Stomach (tissue), 9 donors: ENCODE data around the gene FZR1. TPM values are rescaled to one million over a fixed set of nuclear protein-coding genes. Genes with fewer than 3 reads are reported as not detected.

Experiments
- DNase-seq, 2 donors: peaks; one replicate each; pipeline versions ENCODE4 v3.0.0 to v3.0.0-alpha.2; 2013 to 2019
- H3K27ac ChIP-seq, 5 donors: fragments of 200-600 bp in 4 of 5; sonication (generic) in 4 of 5; one replicate each; pipeline ENCODE4 v1.5.1; 2013 to 2019; ENCODE audit warnings: mild to moderate bottlenecking in 1 of 5, moderate library complexity in 1 of 5
- H3K27me3 ChIP-seq, 3 donors: fragments of 200-600 bp; sonication (generic); one replicate each; pipeline ENCODE4 v1.5.1; 2017 to 2019; ENCODE audit warnings: mixed run types in 1 of 3
- H3K36me3 ChIP-seq, 4 donors: fragments of 200-600 bp; sonication (generic); 1 replicate in 3 of 4; 2 replicates in 1 of 4; pipeline ENCODE4 v1.5.1; 2016 to 2019
- H3K4me1 ChIP-seq, 4 donors: fragments of 200-600 bp; sonication (generic); one replicate each; pipeline ENCODE4 v1.5.1; 2016 to 2019
- H3K4me3 ChIP-seq, 4 donors: fragments of 200-600 bp; sonication (generic) in 3 of 4; one replicate each; pipeline ENCODE4 v1.5.1; 2016 to 2019; ENCODE audit warnings: mild to moderate bottlenecking in 1 of 4
- H3K9me3 ChIP-seq, 4 donors: fragments of 200-600 bp; sonication (generic); one replicate each; pipeline ENCODE4 v1.5.1; 2016 to 2019
- EP300 ChIP-seq: sonication (generic); formaldehyde crosslinking; IDR thresholded peaks from one replicate; pipeline ENCODE4 v1.6.1; 2017; ENCODE audit warnings: antibody characterized with exemption
- POLR2A ChIP-seq, 4 donors: fragments of 450-650 bp; IDR thresholded peaks; one replicate each; pipeline ENCODE4 v1.6.1; 2016; ENCODE audit warnings: antibody characterized with exemption in 4 of 4, control low read depth in 2 of 4, mild to moderate bottlenecking in 1 of 4, moderate library complexity in 1 of 4
- POLR2AphosphoS5 ChIP-seq, 3 donors: sonication (generic); formaldehyde crosslinking; IDR thresholded peaks; one replicate each; pipeline ENCODE4 v1.6.1; 2016; ENCODE audit warnings: antibody characterized with exemption in 3 of 3
- WGBS, 5 donors: extraction: QIAGEN DNeasy Blood & Tissue Kit in 3 of 5; methylation state at CpG; one replicate each; pipeline versions ENCODE4 v1.1.5 to v1.1.7; 2013 to 2018; 5-methylcytosine and 5-hydroxymethylcytosine counted together
- intact Hi-C: fragments of 100-400 bp; cut with DNase I; formaldehyde crosslinking; loops from one replicate; pipeline ENCODE4 v1.15.1; 2023; ENCODE audit warnings: low total_unique reads
- polyA plus RNA-seq, 3 donors: library from polyadenylated mRNA; stranded (reverse); fragments of 200-250 nt; gene quantifications; one replicate each; pipeline ENCODE4 v1.2.3, GENCODE V29; 2013
- total RNA-seq, 5 donors: library from RNA; depleted of rRNA; stranded (reverse); fragments of >200 nt; gene quantifications; one replicate each; pipeline versions ENCODE4 v1.1.0 to v1.2.3, GENCODE V29; 2014 to 2016
- TF ChIP-seq, protein P1 (sequence below), 7 experiments: fragments of 450-650 bp in 4 of 7; fragments of 200-600 bp in 3 of 7; sonication (generic) in 3 of 7; IDR thresholded peaks; one replicate each; pipeline ENCODE4 v1.5.1; 2016 to 2019; ENCODE audit warnings: antibody characterized with exemption in 7 of 7, control low read depth in 2 of 7, mild to moderate bottlenecking in 1 of 7
- donor health status: healthy with polysubstance abuse.
- donor health status: Bipolar disorder and iron deficiency.
- donor health status: healthy.

Gene FZR1
- total and polyA plus RNA-seq, 8 donors, result 9.4 to 113 (median 21.3) TPM

DNA sequence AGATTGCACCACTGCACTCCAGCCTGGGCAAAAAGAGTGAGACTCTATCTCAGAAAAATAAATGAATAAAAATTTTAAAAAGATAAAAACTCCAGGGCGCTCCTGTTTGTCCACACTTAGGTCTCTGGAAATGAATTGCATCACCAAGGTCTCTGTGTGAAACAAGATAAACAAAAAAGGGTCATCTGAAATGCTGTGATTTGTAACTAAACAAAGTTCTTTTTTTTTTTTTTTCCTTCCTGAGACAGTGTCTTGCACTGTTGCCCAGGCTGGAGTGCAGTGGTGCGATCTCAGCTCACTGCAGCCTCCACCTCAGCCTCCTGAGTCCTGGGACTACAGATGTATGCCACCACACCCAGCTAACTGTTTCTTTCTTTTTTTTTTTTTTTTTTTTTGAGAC, 11.5 kb downstream of the FZR1 start:
- H3K4me3 ChIP-seq, result no peak overlapping the region
- 75 to 91% (median 77%) methylated on average over 2 of the region's 2 CpGs for WGBS, 5 donors
- H3K36me3 ChIP-seq, result peaks cover 0 to 46% (median 43%) of the 10 kb centered on the region in 4 donors
- H3K27me3 ChIP-seq, result no peaks in the 10 kb centered on the region
- TF ChIP-seq POLR2AphosphoS5 (IDR thresholded peaks at IDR 0.05) (no peak), POLR2A (IDR thresholded peaks at IDR 0.05) (no peak), EP300 (no peak)
- TF ChIP-seq, protein P1, sequence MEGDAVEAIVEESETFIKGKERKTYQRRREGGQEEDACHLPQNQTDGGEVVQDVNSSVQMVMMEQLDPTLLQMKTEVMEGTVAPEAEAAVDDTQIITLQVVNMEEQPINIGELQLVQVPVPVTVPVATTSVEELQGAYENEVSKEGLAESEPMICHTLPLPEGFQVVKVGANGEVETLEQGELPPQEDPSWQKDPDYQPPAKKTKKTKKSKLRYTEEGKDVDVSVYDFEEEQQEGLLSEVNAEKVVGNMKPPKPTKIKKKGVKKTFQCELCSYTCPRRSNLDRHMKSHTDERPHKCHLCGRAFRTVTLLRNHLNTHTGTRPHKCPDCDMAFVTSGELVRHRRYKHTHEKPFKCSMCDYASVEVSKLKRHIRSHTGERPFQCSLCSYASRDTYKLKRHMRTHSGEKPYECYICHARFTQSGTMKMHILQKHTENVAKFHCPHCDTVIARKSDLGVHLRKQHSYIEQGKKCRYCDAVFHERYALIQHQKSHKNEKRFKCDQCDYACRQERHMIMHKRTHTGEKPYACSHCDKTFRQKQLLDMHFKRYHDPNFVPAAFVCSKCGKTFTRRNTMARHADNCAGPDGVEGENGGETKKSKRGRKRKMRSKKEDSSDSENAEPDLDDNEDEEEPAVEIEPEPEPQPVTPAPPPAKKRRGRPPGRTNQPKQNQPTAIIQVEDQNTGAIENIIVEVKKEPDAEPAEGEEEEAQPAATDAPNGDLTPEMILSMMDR (IDR thresholded peaks at IDR 0.05), result no peak
- no peaks in the 10 kb centered on the region for H3K9me3 ChIP-seq
- H3K4me1 ChIP-seq, result peaks cover 19 to 69% (median 38%) of the 10 kb centered on the region in 4 donors
- H3K27ac ChIP-seq, result no peak overlapping the region
- intact Hi-C loops, result no loop called here
- no peak for DNase-seq

DNA sequence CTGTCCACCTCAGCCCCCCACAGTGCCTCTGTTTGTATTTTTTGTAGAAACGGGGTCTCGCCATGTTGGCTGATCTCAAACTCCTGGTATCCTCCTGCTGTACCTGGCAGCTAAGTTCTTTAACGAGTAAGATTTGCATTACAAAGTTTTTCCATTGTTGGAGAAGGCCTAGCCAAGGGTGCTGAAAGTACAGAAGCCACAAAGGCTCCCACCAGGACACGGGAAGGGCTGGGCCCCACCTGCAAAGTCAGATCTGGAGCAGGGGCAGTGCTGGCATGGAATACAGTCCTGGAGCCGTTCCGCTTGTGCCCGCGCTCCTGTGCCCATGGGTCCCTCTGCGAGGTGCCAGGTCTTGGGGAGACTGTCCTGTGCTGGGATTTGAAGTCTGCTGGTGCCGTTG, 12.1 kb downstream of the FZR1 start:
- Histone ChIP-seq H3K27ac (no peak overlapping the region), H3K4me3 (no peak overlapping the region), H3K36me3 (peaks cover 4 to 52% (median 50%) of the 10 kb centered on the region in 4 donors), H3K9me3 (no peaks in the 10 kb centered on the region), H3K4me1 (peaks cover 14 to 63% (median 35%) of the 10 kb centered on the region in 4 donors), H3K27me3 (no peaks in the 10 kb centered on the region)
- TF ChIP-seq, protein P1 (IDR thresholded peaks at IDR 0.05), result no peak
- TF ChIP-seq POLR2AphosphoS5 (IDR thresholded peaks at IDR 0.05) (no peak), POLR2A (IDR thresholded peaks at IDR 0.05) (no peak), EP300 (no peak)
- WGBS, 5 donors, result 70 to 84% (median 80%) methylated on average over 4 to 10 of the region's 10 CpGs
- intact Hi-C loops, result no loop called here
- no peak for DNase-seq

DNA sequence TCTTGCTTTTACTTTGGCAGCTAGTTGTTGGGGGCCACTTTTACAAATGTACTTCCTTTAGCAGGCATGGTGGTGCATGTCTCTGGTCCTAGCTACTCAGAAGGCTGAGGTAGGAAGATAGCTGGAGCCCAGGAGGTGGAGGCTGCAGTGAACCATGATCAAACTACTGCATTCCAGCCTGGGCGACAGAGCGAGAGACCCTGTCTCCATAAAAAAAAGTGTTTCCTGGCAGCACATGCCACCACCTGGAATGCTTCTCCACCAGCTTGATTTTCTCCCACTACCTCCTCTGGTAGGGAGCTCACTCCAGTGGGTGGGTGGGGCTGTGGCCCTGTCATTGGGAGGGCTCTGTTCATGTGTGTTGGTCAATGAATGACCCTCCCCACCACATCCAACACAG, 12.5 kb downstream of the FZR1 start:
- Histone ChIP-seq H3K36me3 (peaks cover 8 to 55% (median 52%) of the 10 kb centered on the region in 4 donors), H3K4me1 (peaks cover 10 to 60% (median 33%) of the 10 kb centered on the region in 4 donors), H3K27me3 (no peaks in the 10 kb centered on the region), H3K9me3 (no peaks in the 10 kb centered on the region), H3K4me3 (no peak overlapping the region), H3K27ac (no peak overlapping the region)
- WGBS, 5 donors, result 76 to 92% (median 87%) methylated on average over 2 of the region's 2 CpGs
- DNase-seq, result no peak
- intact Hi-C loops, result no loop called here
- TF ChIP-seq POLR2AphosphoS5 (IDR thresholded peaks at IDR 0.05), result no peak
- TF ChIP-seq EP300, result no peak
- TF ChIP-seq, protein P1 (IDR thresholded peaks at IDR 0.05), result no peak
- TF ChIP-seq POLR2A (IDR thresholded peaks at IDR 0.05), result no peak

GRCh38 chr19:3519126-3519525, 13.0 kb downstream of the FZR1 start:
- intact Hi-C loops, result no loop called here
- TF ChIP-seq EP300, result no peak
- TF ChIP-seq POLR2AphosphoS5 (IDR thresholded peaks at IDR 0.05), result no peak
- TF ChIP-seq, protein P1 (IDR thresholded peaks at IDR 0.05), result no peak
- no peak for TF ChIP-seq POLR2A (IDR thresholded peaks at IDR 0.05)
- no peak overlapping the region for H3K27ac ChIP-seq
- no peak for DNase-seq
- peaks cover 10 to 55% (median 33%) of the 10 kb centered on the region in 4 donors for H3K4me1 ChIP-seq
- peaks cover 13 to 56% (median 55%) of the 10 kb centered on the region in 4 donors for H3K36me3 ChIP-seq
- H3K4me3 ChIP-seq, result no peak overlapping the region
- no peaks in the 10 kb centered on the region for H3K9me3 ChIP-seq
- 73 to 93% (median 83%) methylated on average over 7 to 18 of the region's 18 CpGs for WGBS, 5 donors
- no peaks in the 10 kb centered on the region for H3K27me3 ChIP-seq
